ENCODE data around the gene TAF4B.
A peak's percentile ranks its signal among the peaks of the same experiment; 100 is the strongest.
"Not testable (repeated sequence)": the region's sequence is repeated elsewhere in the genome, so short reads cannot be mapped to it uniquely, and the experiment has no call there.

Gene TAF4B

GRCh38 chr18:26227051-26227670 is 916 bp downstream of the TAF4B start:
- no peak for TF ChIP-seq CTCF (IDR thresholded peaks at IDR 0.05; ENCODE audit: insufficient read depth, low read length, poor library complexity, severe bottlenecking)
- DNase-seq (ENCODE audit: extremely low read depth, insufficient read length) = peak; percentile 33
- Histone ChIP-seq H3K27me3 (replicated peaks; ENCODE audit: control insufficient read depth, insufficient read depth, low read length) (no peaks in the 10 kb centered on the region), H3K4me3 (replicated peaks; ENCODE audit: low read depth, low read length) (peak overlapping the region; percentile 88), H3K36me3 (ENCODE audit: control insufficient read depth, insufficient read depth, low read length) (no peaks in the 10 kb centered on the region)

GRCh38 chr18:26228562-26229260 is 2.5 kb downstream of the TAF4B start:
- DNase-seq (ENCODE audit: extremely low read depth, insufficient read length) = no peak
- Histone ChIP-seq H3K27me3 (replicated peaks; ENCODE audit: control insufficient read depth, insufficient read depth, low read length) (no peaks in the 10 kb centered on the region), H3K4me3 (replicated peaks; ENCODE audit: low read depth, low read length) (peak overlapping the region; percentile 88), H3K36me3 (ENCODE audit: control insufficient read depth, insufficient read depth, low read length) (no peaks in the 10 kb centered on the region)
- no peak for TF ChIP-seq CTCF (IDR thresholded peaks at IDR 0.05; ENCODE audit: insufficient read depth, low read length, poor library complexity, severe bottlenecking)

GRCh38 chr18:26230497-26230896 is 4.3 kb downstream of the TAF4B start:
- H3K27me3 ChIP-seq (replicated peaks; ENCODE audit: control insufficient read depth, insufficient read depth, low read length) = no peaks in the 10 kb centered on the region
- no peak for TF ChIP-seq CTCF (IDR thresholded peaks at IDR 0.05; ENCODE audit: insufficient read depth, low read length, poor library complexity, severe bottlenecking)
- DNase-seq (ENCODE audit: extremely low read depth, insufficient read length) = no peak
- H3K4me3 ChIP-seq (replicated peaks; ENCODE audit: low read depth, low read length) = no peak overlapping the region
- no peaks in the 10 kb centered on the region for H3K36me3 ChIP-seq (ENCODE audit: control insufficient read depth, insufficient read depth, low read length)

- DNase-seq (ENCODE audit: extremely low read depth, insufficient read length) = no peak
- no peaks in the 10 kb centered on the region for H3K36me3 ChIP-seq (ENCODE audit: control insufficient read depth, insufficient read depth, low read length)
- H3K4me3 ChIP-seq (replicated peaks; ENCODE audit: low read depth, low read length) = no peak overlapping the region
- no peak for TF ChIP-seq CTCF (IDR thresholded peaks at IDR 0.05; ENCODE audit: insufficient read depth, low read length, poor library complexity, severe bottlenecking)
- H3K27me3 ChIP-seq (replicated peaks; ENCODE audit: control insufficient read depth, insufficient read depth, low read length) = no peaks in the 10 kb centered on the region
Measured at GRCh38 chr18:26233208-26233607, 7.0 kb downstream of the TAF4B start.

GRCh38 chr18:26237363-26237762 is 11.1 kb downstream of the TAF4B start:
- H3K27me3 ChIP-seq (replicated peaks; ENCODE audit: control insufficient read depth, insufficient read depth, low read length); H3K36me3 ChIP-seq (ENCODE audit: control insufficient read depth, insufficient read depth, low read length); DNase-seq (ENCODE audit: extremely low read depth, insufficient read length); H3K4me3 ChIP-seq (replicated peaks; ENCODE audit: low read depth, low read length): not testable (repeated sequence)

GRCh38 chr18:26238718-26239117 is 12.5 kb downstream of the TAF4B start:
- DNase-seq (ENCODE audit: extremely low read depth, insufficient read length); H3K4me3 ChIP-seq (replicated peaks; ENCODE audit: low read depth, low read length); H3K27me3 ChIP-seq (replicated peaks; ENCODE audit: control insufficient read depth, insufficient read depth, low read length); H3K36me3 ChIP-seq (ENCODE audit: control insufficient read depth, insufficient read depth, low read length): not testable (repeated sequence)

- not testable (repeated sequence) for H3K36me3 ChIP-seq (ENCODE audit: control insufficient read depth, insufficient read depth, low read length); DNase-seq (ENCODE audit: extremely low read depth, insufficient read length); H3K4me3 ChIP-seq (replicated peaks; ENCODE audit: low read depth, low read length); H3K27me3 ChIP-seq (replicated peaks; ENCODE audit: control insufficient read depth, insufficient read depth, low read length)
Measured at GRCh38 chr18:26242392-26242791, 16.1 kb downstream of the TAF4B start.

GRCh38 chr18:26245434-26245833 is 19.2 kb downstream of the TAF4B start:
- H3K27me3 ChIP-seq (replicated peaks; ENCODE audit: control insufficient read depth, insufficient read depth, low read length) = not testable (repeated sequence)

More at GRCh38 chr18:26245434-26245833, 19.2 kb downstream of the TAF4B start:
- not testable (repeated sequence) for H3K4me3 ChIP-seq (replicated peaks; ENCODE audit: low read depth, low read length); DNase-seq (ENCODE audit: extremely low read depth, insufficient read length); H3K36me3 ChIP-seq (ENCODE audit: control insufficient read depth, insufficient read depth, low read length)

Data from GM06990 (cell line).